HG03045 (cell line): Measurements from ENCODE around the gene AHCTF1.

ENCODE experiments used
- ATAC-seq: cut with Tn5 transposase; IDR thresholded peaks from one replicate; pipeline ENCODE4 v1.9.1; 2021; ENCODE audit warnings: mild to moderate bottlenecking, moderate library complexity; ENCODE audit not compliant: unreplicated experiment

The AHCTF1 gene, protein sequence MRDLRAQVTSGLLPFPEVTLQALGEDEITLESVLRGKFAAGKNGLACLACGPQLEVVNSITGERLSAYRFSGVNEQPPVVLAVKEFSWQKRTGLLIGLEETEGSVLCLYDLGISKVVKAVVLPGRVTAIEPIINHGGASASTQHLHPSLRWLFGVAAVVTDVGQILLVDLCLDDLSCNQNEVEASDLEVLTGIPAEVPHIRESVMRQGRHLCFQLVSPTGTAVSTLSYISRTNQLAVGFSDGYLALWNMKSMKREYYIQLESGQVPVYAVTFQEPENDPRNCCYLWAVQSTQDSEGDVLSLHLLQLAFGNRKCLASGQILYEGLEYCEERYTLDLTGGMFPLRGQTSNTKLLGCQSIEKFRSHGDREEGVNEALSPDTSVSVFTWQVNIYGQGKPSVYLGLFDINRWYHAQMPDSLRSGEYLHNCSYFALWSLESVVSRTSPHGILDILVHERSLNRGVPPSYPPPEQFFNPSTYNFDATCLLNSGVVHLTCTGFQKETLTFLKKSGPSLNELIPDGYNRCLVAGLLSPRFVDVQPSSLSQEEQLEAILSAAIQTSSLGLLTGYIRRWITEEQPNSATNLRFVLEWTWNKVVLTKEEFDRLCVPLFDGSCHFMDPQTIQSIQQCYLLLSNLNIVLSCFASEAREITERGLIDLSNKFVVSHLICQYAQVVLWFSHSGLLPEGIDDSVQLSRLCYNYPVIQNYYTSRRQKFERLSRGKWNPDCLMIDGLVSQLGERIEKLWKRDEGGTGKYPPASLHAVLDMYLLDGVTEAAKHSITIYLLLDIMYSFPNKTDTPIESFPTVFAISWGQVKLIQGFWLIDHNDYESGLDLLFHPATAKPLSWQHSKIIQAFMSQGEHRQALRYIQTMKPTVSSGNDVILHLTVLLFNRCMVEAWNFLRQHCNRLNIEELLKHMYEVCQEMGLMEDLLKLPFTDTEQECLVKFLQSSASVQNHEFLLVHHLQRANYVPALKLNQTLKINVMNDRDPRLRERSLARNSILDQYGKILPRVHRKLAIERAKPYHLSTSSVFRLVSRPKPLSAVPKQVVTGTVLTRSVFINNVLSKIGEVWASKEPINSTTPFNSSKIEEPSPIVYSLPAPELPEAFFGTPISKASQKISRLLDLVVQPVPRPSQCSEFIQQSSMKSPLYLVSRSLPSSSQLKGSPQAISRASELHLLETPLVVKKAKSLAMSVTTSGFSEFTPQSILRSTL (N-terminal part only)

DNA sequence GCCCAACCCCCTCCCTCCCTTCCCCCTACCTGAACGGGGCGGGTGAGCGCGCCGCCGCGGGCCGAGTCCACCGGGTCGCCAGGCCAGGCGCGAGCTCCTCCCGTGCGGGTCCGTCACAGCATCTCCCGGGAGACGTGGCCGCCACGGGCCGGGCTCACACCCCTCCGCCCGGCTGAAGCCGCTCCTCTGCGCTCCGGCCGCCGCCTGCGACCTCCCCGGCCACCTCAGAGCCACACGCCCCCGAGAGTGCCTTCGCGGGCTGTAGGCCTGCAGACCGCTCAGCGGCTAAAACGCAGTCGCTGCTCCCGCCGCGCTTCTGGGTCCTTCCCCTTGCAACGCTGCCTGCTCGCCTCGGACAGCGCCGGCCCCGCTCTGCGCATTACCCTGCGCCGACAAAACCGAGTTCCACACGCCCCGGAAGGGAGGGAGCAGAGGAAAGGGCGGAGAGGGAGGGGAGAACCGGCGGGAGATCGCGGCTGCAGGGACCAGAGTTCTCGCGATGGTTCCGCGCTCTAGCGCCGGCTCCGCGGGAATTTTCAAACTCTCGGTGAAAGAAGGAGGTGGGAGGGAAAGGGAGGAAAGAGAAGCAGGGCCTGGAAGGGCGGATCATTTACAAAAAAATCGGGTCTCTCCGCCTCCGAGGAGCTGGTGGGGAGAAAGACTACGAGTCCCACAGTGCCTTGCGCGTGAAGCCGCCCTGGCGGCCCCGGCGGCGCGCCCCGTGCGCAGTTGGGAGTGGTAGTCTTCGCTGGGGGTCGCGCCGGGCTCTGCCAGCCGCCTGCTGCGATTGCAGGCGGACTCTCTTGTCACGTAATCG lies at the start of gene AHCTF1:
TSS of gene AHCTF1 (minus strand) at position 400 of the 817 bp plus-strand sequence. CDS start 13,578 bp downstream, outside the sequence.
- ATAC-seq, result peak; percentile 94

DNA sequence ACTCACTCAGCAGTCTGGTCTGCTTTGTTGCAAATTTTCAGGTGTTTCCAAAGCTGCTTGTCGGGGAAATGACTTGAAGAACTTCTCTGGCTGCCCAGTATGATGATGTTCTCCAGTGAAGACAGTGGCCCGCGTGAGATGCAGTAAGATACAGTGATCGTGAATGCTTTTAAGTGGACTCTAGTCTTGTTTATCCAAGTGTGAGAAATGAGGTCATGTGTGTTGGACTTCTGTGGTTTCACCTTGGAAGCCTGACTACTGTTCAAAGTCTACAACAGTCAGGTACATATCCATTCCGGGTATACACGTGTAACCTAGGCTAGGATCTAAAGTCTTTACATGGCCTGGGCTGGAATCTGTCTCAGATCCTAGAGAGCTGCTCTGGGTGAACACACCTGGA lies 47.0 kb upstream of the AHCTF1 start:
- no peak for ATAC-seq

DNA sequence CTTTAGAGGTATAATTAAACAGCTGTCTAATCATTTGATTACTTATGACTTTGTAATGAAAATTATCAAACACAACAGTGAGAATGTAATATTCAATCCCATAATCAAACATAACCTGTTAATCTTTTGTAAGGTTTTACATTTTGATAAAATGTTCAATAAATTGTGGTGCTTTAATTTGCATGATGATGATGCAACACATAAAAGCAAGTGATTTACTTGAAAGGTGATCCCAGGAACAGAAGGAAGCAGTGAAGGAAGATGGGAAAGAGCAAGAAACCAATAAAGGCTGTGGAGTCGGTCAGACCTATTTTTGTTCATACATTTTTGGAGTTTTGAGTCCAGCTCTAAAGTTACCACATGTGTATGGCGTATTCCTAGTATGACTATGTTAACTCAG lies 46.5 kb upstream of the AHCTF1 start:
- ATAC-seq, result no peak

DNA sequence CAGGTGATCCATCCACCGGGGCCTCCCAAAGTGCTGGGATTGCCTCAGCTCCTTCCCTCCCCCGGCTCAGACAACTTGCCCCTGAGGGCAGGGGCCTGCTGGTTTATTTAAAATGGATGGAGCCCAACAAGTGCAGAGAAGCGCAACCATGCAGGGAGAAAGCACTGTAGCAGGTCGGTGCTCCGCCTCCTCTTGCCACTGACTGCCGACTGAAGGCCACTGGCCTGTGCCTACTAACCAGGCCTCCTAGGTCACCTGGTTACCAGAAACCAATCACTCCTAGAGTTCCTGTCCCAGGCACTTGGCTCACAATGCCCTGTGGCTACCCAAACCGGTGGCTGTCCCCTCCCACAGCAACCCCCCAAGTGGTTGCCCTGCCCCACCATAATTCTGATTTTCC lies 40.2 kb upstream of the AHCTF1 start:
- no peak for ATAC-seq

DNA sequence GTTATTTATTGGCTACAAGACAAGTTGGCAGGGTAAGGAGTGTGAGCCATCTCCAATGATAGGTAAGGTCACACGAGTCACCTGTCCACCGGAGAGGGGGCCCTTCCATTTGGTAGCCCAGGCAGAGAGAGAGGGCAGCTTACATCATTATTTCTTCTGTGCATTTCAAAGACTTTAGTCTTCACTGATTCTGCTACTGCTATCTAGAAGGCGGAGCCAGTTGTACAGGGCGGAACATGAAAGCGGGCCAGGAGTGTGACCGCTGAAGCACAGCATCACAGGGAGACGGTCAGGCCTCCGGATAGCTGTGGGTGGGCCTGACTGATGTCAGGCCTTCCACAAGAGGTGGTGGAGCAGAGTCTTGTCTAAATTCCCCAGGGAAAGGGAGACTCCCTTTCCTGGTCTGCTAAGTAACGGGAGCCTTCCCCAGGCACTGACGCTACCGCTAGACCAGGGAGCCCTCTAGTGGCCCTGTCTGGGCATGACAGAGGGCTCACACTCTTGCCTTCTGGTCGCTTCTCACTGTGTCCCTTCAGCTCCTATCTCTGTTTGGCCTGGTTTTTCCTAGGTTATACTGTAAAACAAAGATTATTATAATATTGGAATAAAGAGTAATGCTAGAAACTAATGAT lies 39.5 kb upstream of the AHCTF1 start:
- no peak for ATAC-seq

DNA sequence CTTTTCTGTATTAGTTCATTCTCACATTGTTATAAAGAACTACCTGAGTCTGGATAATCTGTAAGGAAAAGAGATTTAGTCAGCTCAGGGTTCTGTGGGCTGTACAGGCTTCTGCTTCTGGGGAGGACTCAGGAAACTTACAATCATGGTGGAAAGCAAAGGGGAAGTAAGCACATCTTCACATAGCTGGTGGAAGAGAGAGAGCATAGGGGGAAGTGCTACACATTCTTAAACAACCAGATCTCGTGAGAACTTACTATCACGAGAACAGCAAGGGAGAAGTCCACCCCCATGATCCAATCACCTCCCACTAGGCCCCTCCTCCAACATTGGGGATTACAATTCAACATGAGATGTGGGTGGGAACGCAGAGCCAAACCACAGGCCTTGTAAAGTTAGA lies 37.9 kb upstream of the AHCTF1 start:
- ATAC-seq, result no peak

DNA sequence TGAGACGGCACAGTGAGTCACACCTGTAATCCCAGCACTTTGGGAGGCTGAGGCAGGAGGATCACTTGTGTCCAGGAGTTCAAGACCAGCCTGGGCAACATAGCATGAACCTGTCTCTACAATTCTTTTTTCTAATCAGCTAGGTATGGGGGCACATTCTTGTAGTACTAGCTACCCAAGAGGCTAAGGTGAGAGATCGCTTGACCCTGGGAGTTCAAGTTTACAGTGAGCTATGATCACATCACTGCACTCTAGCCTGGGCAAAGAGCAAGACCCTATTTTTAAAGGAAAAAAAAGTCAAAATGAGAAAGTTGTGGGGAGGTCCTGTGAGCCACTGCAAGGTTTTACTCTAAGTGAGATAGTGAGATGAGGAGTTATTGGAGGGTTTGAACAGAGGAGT lies 34.8 kb upstream of the AHCTF1 start:
- ATAC-seq, result no peak

DNA sequence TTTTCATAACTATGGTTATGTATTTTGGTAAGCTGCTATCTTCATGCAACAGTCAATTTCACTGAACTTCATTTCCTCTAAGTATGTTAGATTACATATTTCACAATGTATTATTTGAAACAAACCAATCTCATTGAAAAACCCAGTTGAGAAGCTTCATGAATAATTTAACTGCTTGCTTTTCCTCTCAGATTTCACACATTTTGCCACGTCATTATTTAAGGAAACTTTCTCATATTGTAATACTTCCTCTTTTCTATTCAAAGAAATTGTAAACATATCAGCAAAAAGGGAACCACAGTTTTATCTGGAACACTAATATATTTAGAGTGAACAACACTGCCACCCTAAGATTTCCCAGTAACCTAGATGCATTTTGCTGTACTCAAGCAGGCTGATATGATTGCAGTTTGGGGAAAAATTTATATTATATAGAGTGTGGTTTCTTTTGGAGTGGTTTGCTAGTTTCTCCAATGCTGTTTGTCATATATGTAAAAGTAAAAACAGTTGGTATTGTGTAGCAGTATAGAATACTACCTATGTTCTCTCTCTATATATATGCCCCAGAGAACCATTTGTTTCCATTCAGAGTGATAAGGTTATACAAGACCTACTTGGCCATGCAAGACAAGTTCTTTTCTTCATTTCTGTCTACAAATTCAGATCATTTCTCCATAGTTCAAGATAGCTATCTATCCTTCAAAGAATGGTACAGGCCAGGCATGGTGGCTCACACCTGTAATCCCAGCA lies 28.4 kb upstream of the AHCTF1 start:
- no peak for ATAC-seq

DNA sequence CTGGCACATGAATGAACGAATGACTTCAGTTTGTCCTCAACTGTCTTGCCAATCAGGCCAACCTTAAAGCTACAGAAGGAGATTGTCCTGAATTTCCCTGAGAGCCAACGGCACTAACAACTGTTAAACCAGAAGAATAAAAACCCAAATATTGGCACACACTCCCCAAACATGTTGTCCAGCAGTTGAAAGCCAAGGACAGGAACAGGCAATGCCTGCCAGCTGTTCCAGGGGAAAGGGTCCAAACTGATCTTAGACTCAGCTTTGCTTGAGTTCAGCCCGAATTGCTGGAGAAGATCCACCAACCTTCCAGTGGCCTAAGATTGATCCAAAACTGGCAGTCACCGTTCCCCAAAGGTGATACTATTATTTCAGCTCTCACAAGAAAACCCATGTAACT lies 22.4 kb upstream of the AHCTF1 start:
- ATAC-seq, result no peak

DNA sequence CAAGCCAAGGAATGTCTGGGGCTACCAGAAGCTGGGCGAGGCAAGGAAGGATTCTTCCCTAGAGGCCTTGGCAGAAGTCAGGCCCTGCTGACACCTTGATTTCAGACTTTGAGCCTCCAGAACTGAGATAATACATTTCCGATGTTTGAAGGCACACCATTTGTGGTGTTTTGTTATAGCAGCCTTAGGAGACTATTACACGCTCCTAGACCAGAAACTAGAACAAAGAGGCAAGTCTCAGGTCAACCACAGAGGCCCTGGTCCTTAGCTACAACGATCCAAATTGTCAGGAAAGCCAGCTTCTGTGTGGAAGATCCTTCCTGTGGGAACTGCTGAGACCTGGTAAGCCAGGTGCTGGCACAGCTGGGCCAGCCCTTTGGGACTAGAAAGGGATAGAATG lies 19.7 kb upstream of the AHCTF1 start:
- no peak for ATAC-seq

DNA sequence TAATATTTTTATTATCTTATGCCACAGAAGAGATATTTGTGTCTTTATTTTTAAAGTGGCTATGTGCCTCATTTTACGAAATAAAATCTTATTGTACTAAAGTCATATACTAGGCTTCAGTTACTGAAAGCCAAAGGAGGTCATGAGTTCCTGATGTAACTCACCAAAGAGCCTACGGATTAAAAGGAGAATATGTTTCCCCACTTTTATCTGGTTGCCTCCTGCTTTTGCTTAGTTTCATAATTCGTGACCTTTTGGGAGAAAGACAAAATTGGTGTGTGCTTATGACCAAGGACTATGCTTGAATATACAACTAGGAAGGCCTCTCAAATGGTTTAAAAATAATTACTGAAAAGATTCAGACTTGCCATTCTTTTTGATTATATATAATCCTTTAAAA lies 18.2 kb upstream of the AHCTF1 start:
- no peak for ATAC-seq

DNA sequence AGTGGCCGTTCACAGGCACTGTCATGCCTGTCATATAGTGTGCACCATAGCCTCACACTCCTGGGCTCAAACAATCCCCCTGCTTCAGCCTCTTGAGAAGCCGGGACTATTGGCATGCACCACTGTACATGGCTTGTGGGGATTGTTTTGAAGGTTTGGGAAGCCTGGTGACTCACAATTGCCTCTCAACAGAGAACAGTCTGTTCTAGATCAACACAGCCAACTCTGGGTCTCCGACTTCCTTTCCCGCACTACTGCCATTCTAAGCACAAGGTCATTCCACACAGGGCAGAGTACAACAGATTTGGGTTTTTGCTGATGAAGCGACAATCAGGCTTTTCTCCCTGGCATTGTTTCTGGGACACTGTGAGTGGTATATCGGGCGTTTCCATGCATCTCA lies 15.5 kb upstream of the AHCTF1 start:
- no peak for ATAC-seq

DNA sequence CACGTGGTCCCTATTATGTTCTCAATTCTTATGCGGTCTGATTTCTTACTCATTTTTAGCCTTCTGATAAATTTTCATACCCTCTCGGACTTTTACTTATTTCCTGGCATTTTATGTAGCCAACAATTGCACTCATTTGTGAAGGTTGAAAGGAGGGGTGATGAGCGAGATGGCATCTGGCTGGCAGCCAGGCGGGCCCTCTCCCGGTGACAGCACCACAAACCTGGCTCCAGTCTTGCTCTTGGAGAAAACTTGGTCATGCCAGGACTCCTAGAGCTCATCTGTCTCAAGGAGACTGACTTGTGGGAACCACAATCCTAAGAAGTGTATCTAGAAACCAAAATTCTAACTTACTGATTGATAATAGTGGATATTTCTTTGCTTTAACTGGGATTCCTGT lies 14.6 kb upstream of the AHCTF1 start:
- no peak for ATAC-seq

DNA sequence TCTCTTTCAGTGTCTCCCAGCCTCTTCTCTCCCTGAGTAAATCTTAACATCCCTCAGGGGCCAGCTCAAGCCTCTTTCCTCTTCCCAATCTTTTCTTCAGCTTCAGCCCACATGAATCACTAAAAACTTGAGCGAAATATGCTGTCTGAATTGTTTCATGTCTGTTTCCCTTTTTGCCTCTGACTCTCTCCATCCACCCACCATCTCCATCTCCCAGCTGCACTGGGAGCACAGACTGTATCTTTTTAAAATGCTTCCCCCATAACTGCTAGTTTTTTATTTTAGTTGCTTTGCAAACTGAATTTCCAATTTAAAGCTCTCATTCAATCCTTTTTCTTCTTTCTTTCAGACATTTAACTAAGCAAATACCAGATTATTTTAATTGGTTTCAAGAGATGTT lies 3.0 kb upstream of the AHCTF1 start:
- ATAC-seq, result no peak

DNA sequence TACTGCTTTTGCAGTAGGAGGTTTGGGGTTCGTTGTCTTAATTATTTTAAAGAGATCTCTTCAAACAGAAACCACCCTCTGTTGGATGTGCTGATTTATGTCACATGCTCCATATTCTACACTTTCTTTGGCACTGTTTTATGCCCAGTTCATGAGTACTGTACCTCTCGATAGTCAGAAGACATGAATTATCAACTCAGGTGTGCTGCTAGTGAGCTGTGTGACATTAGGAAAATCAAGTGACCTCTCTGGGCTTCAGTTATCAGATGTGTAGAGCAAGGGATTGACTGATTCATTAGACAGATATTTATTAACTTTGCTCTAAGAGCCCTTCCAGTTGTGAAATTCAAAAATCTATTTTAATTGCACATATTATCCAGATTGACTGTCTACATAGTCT lies 2.1 kb upstream of the AHCTF1 start:
- ATAC-seq, result no peak

DNA sequence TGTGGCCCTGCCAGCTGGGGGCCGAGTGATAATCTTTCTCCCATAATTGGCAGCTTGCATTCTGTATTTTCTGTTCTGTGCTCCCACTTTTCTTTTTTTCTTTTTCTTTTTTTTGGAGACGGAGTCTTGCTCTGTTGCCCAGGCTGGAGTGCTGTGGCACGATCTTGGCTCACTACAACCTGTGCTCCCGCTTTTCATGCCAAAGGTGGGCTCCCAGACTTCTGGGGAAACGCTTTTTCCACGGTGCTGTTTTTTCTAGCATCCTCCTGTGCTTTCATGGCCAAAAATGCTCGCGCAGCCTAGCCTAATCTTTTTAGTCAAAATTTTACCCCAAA lies 585 bp upstream of the AHCTF1 start:
- no peak for ATAC-seq

DNA sequence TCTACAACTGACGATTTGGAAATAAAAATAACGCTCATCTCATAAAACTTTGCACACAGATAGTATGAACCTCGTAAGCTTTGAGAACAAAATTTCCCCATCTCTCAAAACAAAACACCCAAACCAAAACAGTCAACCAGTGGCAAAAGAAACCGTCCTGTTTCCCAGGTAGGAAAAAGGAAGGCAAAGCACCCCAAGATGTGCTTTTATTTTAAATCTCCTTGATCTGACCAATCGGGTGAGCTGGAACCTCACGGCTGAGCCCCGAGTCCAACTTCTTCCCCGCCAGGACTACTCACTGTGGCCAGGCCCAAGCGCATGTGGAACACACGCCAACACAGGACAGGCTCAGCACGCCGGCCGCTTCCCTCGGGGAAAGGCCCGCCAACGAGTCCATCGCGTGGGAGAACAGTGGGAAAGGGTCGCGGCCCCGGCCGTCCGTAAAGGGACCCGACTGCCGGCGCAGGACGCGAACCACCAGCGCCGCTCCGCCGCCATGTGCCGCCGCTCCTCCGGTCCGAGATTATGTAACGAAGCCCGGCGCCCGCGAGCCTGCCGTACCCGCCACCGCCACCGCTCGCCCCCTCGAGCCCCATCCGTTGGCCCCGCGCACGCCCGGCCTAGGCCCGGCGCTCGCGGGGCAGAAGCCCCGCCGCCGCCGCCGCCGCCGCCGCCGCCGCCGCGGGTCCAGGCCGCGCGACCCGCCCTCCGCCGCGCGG lies 759 bp downstream of the AHCTF1 start:
- ATAC-seq, result peak; percentile 31

DNA sequence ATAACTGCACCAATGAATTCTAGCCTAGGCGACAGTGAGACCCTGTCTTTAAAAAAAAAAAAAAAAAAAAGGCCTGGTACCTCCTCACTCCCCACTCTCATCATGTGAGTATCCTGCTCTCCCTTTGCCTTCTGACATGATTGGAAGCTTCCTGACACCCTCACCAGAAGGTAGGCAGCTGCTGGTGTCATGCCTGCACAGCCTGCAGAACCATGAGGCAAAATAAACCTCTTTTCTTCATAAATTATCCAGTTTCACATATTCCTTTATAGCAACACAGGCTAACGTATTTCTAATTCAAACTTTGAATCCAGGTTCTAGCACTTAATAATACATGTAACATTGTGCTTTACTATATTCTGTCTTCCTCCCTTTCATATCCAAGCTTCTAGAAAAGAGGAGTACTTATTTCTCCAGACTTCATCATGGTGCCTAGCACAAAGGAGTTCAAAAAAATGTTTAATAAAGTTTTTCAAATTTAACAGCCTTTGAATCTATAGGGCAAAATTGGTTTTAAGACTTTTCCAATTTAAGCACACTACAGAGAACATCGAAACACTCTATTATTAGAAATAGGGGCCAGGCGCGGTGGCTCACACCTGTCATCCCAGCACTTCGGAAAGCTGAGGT lies 5.6 kb downstream of the AHCTF1 start:
- ATAC-seq, result no peak
